HCT116 (cell line): ENCODE results near the gene DENND1C. TPM values are rescaled to one million over a fixed set of nuclear protein-coding genes. Genes with fewer than 3 reads are reported as not detected.

Experiments
- ATAC-seq: fragments of 200-7000 bp; cut with Tn5 transposase; 2 replicates; pipeline ENCODE4 v1.9.1; 2020; ENCODE audit warnings: mild to moderate bottlenecking, moderate library complexity
- BruUV-seq: library from RNA; stranded (reverse); fragments of 400-500 nt; replicated peaks from 2 replicates; lab custom pipeline; 2021; lab: Mats Ljungman, UMichigan
- CTCF ChIA-PET: fragments of 300-600 bp; sonication (Branson Sonifier 250); formaldehyde crosslinking; loops from one replicate; lab custom pipeline; 2021; ENCODE audit warnings: antibody characterized with exemption; lab: Charles Lee
- POLR2A ChIA-PET: fragments of 300-600, 350-600 bp; sonication (Branson Sonifier 250); formaldehyde crosslinking; loops from one replicate; lab custom pipeline; 2021; ENCODE audit warnings: antibody characterized with exemption; lab: Charles Lee
- RAD21 ChIA-PET, 2 experiments: fragments of 300-600 bp; sonication (Branson Sonifier 250); formaldehyde crosslinking; loops; one replicate each; lab custom pipeline; 2023; ENCODE audit warnings: low total read pairs in 2 of 2; ENCODE audit not compliant: uncharacterized antibody in 2 of 2, unreplicated experiment in 2 of 2, low non-redundant PET in 1 of 2; lab: Charles Lee
- DNase-seq: peaks from one replicate; pipeline ENCODE4 v3.0.0-alpha.2; 2010; ENCODE audit warnings: low read depth, low spot score
- H2AFZ ChIP-seq: fragments of 200-600 bp; shearing (Covaris generic), sonication (generic); 2 replicates; pipeline ENCODE4 v1.6.1; 2017; ENCODE audit warnings: low read depth, mixed run types, mixed read lengths, antibody characterized with exemption, low read length; ENCODE audit not compliant: poor library complexity, severe bottlenecking
- H3K27ac ChIP-seq: 2 replicates; pipeline ENCODE4 v1.5.1; 2012; ENCODE audit warnings: low read depth, low read length
- H3K27me3 ChIP-seq: fragments of 200-600 bp; sonication (generic); 2 replicates; pipeline ENCODE4 v1.6.1; 2016; ENCODE audit warnings: mixed run types, low read length, mixed read lengths; ENCODE audit not compliant: insufficient read depth
- H3K36me3 ChIP-seq, 2 experiments: fragments of 200-500 bp in 1 of 2; fragments of 200-600 bp in 1 of 2; sonication (Bioruptor generic) in 1 of 2; sonication (generic) in 1 of 2; 2 replicates each; pipeline versions ENCODE4 v1.5.1 to v1.6.1; 2014 to 2016; ENCODE audit warnings: low read length in 2 of 2, inconsistent platforms in 1 of 2, mixed read lengths in 1 of 2, mixed run types in 1 of 2; ENCODE audit not compliant: insufficient read depth in 2 of 2, control insufficient read depth in 1 of 2
- H3K4me1 ChIP-seq, 2 experiments: fragments of 200-600 bp in 1 of 2; sonication (generic) in 1 of 2; 2 replicates each; pipeline versions ENCODE4 v1.5.1 to v1.6.1; 2012 to 2017; ENCODE audit warnings: low read length in 2 of 2, inconsistent platforms in 1 of 2, mild to moderate bottlenecking in 1 of 2, mixed read lengths in 1 of 2, mixed run types in 1 of 2, moderate library complexity in 1 of 2; ENCODE audit not compliant: insufficient read depth in 2 of 2, control insufficient read depth in 1 of 2
- H3K4me2 ChIP-seq: fragments of 200-600 bp; sonication (generic); 2 replicates; pipeline ENCODE4 v1.6.1; 2017; ENCODE audit warnings: mixed run types, low read length, mixed read lengths
- H3K4me3 ChIP-seq, 2 experiments: fragments of 200-600 bp in 1 of 2; sonication (generic) in 1 of 2; replicated peaks in 1 of 2; 2 replicates each; pipeline ENCODE4 v1.5.1; 2011 to 2016; ENCODE audit warnings: low read length in 2 of 2, control low read depth in 1 of 2, low read depth in 1 of 2, mild to moderate bottlenecking in 1 of 2, mixed read lengths in 1 of 2, mixed run types in 1 of 2
- H3K79me2 ChIP-seq: fragments of 200-600 bp; sonication (generic); 2 replicates; pipeline ENCODE4 v1.6.1; 2017; ENCODE audit warnings: mild to moderate bottlenecking, mixed run types, low read length, moderate library complexity, mixed read lengths; ENCODE audit not compliant: insufficient read depth
- H3K9ac ChIP-seq: fragments of 200-600 bp; sonication (generic); 2 replicates; pipeline ENCODE4 v1.6.1; 2016; ENCODE audit warnings: low read length, mixed read lengths
- H3K9me2 ChIP-seq: fragments of 200-600 bp; sonication (generic), shearing (Covaris generic); 2 replicates; pipeline ENCODE4 v1.6.1; 2017; ENCODE audit warnings: mixed run types, mild to moderate bottlenecking, moderate library complexity; ENCODE audit not compliant: insufficient read depth
- H3K9me3 ChIP-seq, 2 experiments: fragments of 200-500 bp in 1 of 2; fragments of 200-600 bp in 1 of 2; sonication (Bioruptor generic) in 1 of 2; sonication (generic) in 1 of 2; 2 replicates each; pipeline ENCODE4 v1.6.1; 2014 to 2017; ENCODE audit warnings: low read length in 2 of 2, mixed read lengths in 2 of 2, inconsistent platforms in 1 of 2, low read depth in 1 of 2, mild to moderate bottlenecking in 1 of 2, mixed run types in 1 of 2, moderate library complexity in 1 of 2; ENCODE audit not compliant: control insufficient read depth in 1 of 2, insufficient read depth in 1 of 2
- H4K20me1 ChIP-seq: fragments of 200-600 bp; sonication (generic), shearing (Covaris generic); 2 replicates; pipeline ENCODE4 v1.6.1; 2017; ENCODE audit warnings: mixed run types, mild to moderate bottlenecking, moderate library complexity; ENCODE audit not compliant: insufficient read depth
- CBX3 ChIP-seq: IDR thresholded peaks from 2 replicates; pipeline ENCODE4 v1.6.1; 2012; ENCODE audit warnings: low read depth
- CTCF ChIP-seq, 3 experiments: fragments of 200-600 bp in 1 of 3; sonication (generic) in 1 of 3; IDR thresholded peaks in 2 of 3; conservative IDR thresholded peaks in 1 of 3; 2 replicates each; pipeline ENCODE4 v1.5.1; 2012 to 2017; ENCODE audit warnings: low read depth in 2 of 3, low read length in 2 of 3, antibody characterized with exemption in 1 of 3, borderline replicate concordance in 1 of 3, control low read depth in 1 of 3, mild to moderate bottlenecking in 1 of 3, mixed read lengths in 1 of 3, mixed run types in 1 of 3, moderate library complexity in 1 of 3; ENCODE audit not compliant: insufficient read depth in 1 of 3
- EGR1 ChIP-seq: IDR thresholded peaks from 2 replicates; pipeline ENCODE4 v1.6.1; 2012; ENCODE audit warnings: low read depth
- ELF1 ChIP-seq: IDR thresholded peaks from 2 replicates; pipeline ENCODE4 v1.6.1; 2012; ENCODE audit warnings: low read depth, borderline replicate concordance
- EZH2 ChIP-seq: fragments of 200-600 bp; sonication (generic); IDR thresholded peaks from 2 replicates; pipeline ENCODE4 v1.6.1; 2017; ENCODE audit warnings: antibody characterized with exemption, mixed run types
- EZH2phosphoT487 ChIP-seq: fragments of 200-600 bp; IDR thresholded peaks from 2 replicates; pipeline ENCODE4 v1.6.1; 2018; ENCODE audit warnings: antibody characterized with exemption, borderline replicate concordance
- JUND ChIP-seq: IDR thresholded peaks from 2 replicates; pipeline ENCODE4 v1.6.1; 2012
- MAX ChIP-seq: IDR thresholded peaks from 2 replicates; pipeline ENCODE4 v1.6.1; 2012
- POLR2A ChIP-seq: IDR thresholded peaks from 2 replicates; pipeline ENCODE4 v1.7.0; 2011; ENCODE audit warnings: borderline replicate concordance; ENCODE audit not compliant: insufficient read depth, insufficient read length; ENCODE audit errors: extremely low read depth
- RAD21 ChIP-seq: IDR thresholded peaks from 2 replicates; pipeline ENCODE4 v1.6.1; 2012; ENCODE audit warnings: low read depth, mild to moderate bottlenecking
- REST ChIP-seq: IDR thresholded peaks from 2 replicates; pipeline ENCODE4 v1.6.1; 2012; ENCODE audit warnings: low read depth
- SIN3A ChIP-seq: IDR thresholded peaks from 2 replicates; pipeline ENCODE4 v1.6.1; 2012; ENCODE audit warnings: low read depth
- SP1 ChIP-seq: IDR thresholded peaks from 2 replicates; pipeline ENCODE4 v1.6.1; 2012; ENCODE audit warnings: low read depth
- SRF ChIP-seq: IDR thresholded peaks from 2 replicates; pipeline ENCODE4 v1.6.1; 2012; ENCODE audit warnings: low read depth
- TCF7L2 ChIP-seq: IDR thresholded peaks from 2 replicates; pipeline ENCODE4 v1.7.0; 2011; ENCODE audit warnings: borderline replicate concordance, inconsistent platforms; ENCODE audit not compliant: insufficient read depth, insufficient read length; ENCODE audit errors: extremely low read depth
- YY1 ChIP-seq: IDR thresholded peaks from 2 replicates; pipeline ENCODE4 v1.6.1; 2011; ENCODE audit warnings: low read length, low read depth, moderate library complexity, mild to moderate bottlenecking; ENCODE audit not compliant: insufficient replicate concordance; ENCODE audit errors: extremely low read depth
- ZBTB33 ChIP-seq: IDR thresholded peaks from 2 replicates; pipeline ENCODE4 v1.6.1; 2011; ENCODE audit warnings: mild to moderate bottlenecking, low read length, moderate library complexity; ENCODE audit not compliant: insufficient replicate concordance; ENCODE audit errors: extremely low read depth
- ZFX ChIP-seq: fragments of 450-650 bp; IDR thresholded peaks from 2 replicates; pipeline ENCODE4 v1.6.1; 2017
- ZNF274 ChIP-seq: fragments of 200-500 bp; sonication (Bioruptor generic); IDR thresholded peaks from 2 replicates; pipeline ENCODE4 v1.6.1; 2014; ENCODE audit warnings: mild to moderate bottlenecking, low read depth, low read length, inconsistent platforms
- intact Hi-C: fragments of 100-400 bp; cut with micrococcal nuclease; formaldehyde crosslinking; loops from 2 replicates; pipeline ENCODE4 v1.10.0; 2022
- total RNA-seq: library from RNA; stranded (reverse); gene quantifications from one replicate; pipeline ENCODE4 v1.2.1, GENCODE V29; 2021; ENCODE audit not compliant: unreplicated experiment

The DENND1C gene
- total RNA-seq, 1 experiment from 2014 or later = 0.54 TPM

GRCh38 chr19:6484831-6485230 is 3.2 kb upstream of the DENND1C start:
- no peak overlapping the region for H3K9ac ChIP-seq
- no peak overlapping the region for H3K4me2 ChIP-seq
- ATAC-seq (no peak), DNase-seq (no peak)
- no peaks in the 10 kb centered on the region for H3K79me2 ChIP-seq
- peaks cover 0 to 8% of the 10 kb centered on the region in 2 experiments; a peak in 1 of 4 replicates for H3K4me1 ChIP-seq
- BruUV-seq = no TSS peak
- ChIA-PET RAD21 (no interaction called here), CTCF (no interaction called here), POLR2A (no interaction called here)
- H3K9me3 ChIP-seq = no peaks in the 10 kb centered on the region
- H3K4me3 ChIP-seq = no peak overlapping the region
- no peaks in the 10 kb centered on the region for H4K20me1 ChIP-seq
- H3K27me3 ChIP-seq = no peaks in the 10 kb centered on the region
- no peaks in the 10 kb centered on the region for H3K36me3 ChIP-seq
- intact Hi-C loops = no loop called here
- no peak overlapping the region for H2AFZ ChIP-seq
- TF ChIP-seq EZH2 = no peak
- no peak for TF ChIP-seq POLR2A
- no peak for TF ChIP-seq TCF7L2
- no peak for TF ChIP-seq ZFX
- TF ChIP-seq SP1 = no peak
- TF ChIP-seq MAX = no peak
- no peak for TF ChIP-seq YY1
- TF ChIP-seq ZNF274 = no peak
- no peak for TF ChIP-seq EGR1
- no peak for TF ChIP-seq CTCF (IDR thresholded peaks at IDR 0.05 in 2 of 3, conservative IDR thresholded peaks at IDR 0.05 in 1 of 3; ENCODE audit: borderline replicate concordance in 1 of 3, insufficient read depth in 1 of 3, low read depth in 2 of 3, low read length in 2 of 3)
- no peak for TF ChIP-seq ZBTB33
- no peak for TF ChIP-seq SIN3A
- TF ChIP-seq EZH2phosphoT487 = no peak
- TF ChIP-seq CBX3 = no peak
- TF ChIP-seq REST = no peak
- TF ChIP-seq ELF1 = no peak
- no peak for TF ChIP-seq SRF
- TF ChIP-seq JUND = no peak
- no peak for TF ChIP-seq RAD21
- H3K27ac ChIP-seq = no peak overlapping the region
- H3K9me2 ChIP-seq = no peaks in the 10 kb centered on the region
